Measurements from ENCODE around the gene DLG4.

DNA sequence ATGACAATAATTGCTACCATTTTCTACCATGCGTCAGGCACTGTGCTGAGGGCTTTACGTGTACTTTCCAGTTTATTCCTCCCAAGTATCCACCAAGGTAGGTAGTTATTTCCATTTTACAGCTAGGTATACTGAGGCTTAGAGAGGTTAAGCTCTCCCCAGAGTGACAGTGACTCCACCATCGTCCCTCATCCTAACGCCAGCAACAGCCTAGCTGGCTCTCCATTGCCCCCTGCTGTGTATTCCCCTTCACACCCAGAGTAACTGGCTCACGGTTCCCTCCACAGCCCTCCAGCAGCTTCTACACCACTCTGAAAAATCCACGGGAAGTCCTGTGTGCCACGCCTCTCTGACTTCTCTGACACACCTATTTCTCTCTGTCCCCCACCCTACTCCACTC lies 33.4 kb downstream of the DLG4 start:
- TF ChIP-seq, protein P1, sequence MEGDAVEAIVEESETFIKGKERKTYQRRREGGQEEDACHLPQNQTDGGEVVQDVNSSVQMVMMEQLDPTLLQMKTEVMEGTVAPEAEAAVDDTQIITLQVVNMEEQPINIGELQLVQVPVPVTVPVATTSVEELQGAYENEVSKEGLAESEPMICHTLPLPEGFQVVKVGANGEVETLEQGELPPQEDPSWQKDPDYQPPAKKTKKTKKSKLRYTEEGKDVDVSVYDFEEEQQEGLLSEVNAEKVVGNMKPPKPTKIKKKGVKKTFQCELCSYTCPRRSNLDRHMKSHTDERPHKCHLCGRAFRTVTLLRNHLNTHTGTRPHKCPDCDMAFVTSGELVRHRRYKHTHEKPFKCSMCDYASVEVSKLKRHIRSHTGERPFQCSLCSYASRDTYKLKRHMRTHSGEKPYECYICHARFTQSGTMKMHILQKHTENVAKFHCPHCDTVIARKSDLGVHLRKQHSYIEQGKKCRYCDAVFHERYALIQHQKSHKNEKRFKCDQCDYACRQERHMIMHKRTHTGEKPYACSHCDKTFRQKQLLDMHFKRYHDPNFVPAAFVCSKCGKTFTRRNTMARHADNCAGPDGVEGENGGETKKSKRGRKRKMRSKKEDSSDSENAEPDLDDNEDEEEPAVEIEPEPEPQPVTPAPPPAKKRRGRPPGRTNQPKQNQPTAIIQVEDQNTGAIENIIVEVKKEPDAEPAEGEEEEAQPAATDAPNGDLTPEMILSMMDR (IDR thresholded peaks at IDR 0.05): no peak
- no peak for TF ChIP-seq POLR2A (IDR thresholded peaks at IDR 0.05)

Measured in body of pancreas (tissue), 4 donors.